HG03064 (cell line): ENCODE results near the gene TDRD3.
"Not testable (repeated sequence)": the region's sequence is repeated elsewhere in the genome, so short reads cannot be mapped to it uniquely, and the experiment has no call there.

Experiments
- ATAC-seq: cut with Tn5 transposase; IDR thresholded peaks from one replicate; pipeline ENCODE4 v1.9.1; 2021; ENCODE audit warnings: low read depth; ENCODE audit not compliant: unreplicated experiment

Gene TDRD3

GRCh38 chr13:60398379-60398891 lies 1.4 kb downstream of the TDRD3 start:
- no peak for ATAC-seq

GRCh38 chr13:60398907-60399589 lies 2.0 kb downstream of the TDRD3 start:
- no peak for ATAC-seq

DNA sequence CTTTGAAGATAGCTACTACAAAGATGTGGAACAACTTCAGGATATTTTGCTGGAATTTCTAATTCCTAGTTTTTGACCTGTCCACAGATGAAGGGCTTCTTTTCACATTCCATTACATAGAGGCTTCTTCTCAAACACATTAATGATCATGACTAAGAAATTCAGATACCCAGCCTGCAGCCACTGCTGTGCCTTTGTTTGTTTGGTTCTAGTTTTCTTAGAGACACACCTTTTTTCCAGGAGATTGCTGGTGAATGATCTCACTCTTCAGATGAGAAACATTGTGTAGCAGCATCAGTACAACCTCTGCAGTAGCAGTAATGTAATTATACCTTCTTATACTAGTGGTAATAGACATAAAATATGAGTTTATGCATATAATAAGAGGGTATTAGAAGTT lies 5.0 kb downstream of the TDRD3 start:
- no peak for ATAC-seq

- no peak for ATAC-seq
Observed at GRCh38 chr13:60407095-60407494, 10.1 kb downstream of the TDRD3 start.

DNA sequence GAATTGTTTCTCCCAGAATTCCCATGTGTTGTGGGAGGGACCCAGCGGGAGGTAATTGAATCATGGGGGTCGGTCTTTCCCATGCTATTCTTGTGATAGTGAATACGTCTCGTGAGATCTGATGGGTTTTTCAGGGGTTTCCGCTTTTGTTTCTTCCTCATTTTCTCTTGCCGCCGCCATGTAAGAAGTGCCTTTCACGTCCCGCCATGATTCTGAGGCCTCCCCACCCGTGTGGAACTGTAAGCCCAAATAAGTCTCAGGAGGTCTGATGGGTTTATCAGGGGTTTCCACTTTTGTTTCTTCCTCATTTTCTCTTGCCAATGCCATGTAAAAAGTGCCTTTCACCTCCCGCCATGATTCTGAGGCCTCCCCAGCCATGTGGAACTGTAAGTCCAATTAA lies 10.8 kb downstream of the TDRD3 start:
- not testable (repeated sequence) for ATAC-seq

DNA sequence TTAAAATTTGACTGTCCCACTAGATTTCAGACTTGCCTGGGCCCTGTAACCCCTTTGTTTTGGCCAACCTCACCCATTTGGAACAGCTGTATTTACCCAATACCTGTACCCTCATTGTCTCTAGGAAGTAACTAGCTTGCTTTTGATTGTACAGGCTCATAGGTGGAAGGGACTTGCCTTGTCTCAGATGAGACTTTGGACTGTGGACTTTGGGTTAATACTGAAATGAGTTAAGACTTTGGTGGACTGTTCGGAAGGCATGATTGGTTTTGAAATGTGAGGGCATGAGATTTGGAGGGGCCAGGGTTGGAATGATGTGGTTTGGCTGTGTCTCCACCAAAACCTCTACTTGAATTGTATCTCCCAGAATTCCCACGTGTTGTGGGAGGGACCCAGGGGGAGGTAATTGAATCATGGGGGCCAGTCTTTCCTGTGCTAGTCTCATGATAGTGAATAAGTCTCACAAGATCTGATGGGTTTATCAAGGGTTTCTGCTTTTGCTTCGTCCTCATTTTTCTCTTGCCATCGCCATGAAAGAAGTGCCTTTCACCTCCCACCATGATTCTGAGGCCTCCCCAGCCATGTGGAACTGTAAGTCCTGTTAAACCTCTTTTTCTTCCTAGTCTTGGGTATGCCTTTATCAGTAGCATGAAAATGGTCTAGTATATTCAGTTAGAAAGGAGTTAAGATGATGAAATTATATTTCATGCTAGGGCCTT lies 12.7 kb downstream of the TDRD3 start:
- not testable (repeated sequence) for ATAC-seq

DNA sequence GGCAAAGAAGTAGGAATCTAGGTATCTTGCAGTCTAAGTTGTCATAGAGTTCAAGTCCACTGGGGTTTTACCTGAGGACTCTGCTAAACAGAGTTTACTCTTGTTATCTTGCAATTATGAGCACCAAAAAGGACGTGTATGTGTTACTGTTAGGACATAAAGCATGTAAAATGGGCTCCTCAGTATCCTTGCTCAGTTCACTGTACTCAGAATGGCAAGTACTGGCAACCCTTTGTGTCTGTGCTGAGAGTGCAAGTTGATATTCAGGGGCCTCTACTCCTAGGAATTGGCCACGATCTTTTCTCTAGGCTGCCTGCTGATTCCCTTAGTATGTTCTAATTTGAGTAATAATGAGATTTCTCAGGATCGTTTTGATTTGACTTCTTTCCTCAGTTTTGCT lies 13.3 kb downstream of the TDRD3 start:
- ATAC-seq, result no peak

DNA sequence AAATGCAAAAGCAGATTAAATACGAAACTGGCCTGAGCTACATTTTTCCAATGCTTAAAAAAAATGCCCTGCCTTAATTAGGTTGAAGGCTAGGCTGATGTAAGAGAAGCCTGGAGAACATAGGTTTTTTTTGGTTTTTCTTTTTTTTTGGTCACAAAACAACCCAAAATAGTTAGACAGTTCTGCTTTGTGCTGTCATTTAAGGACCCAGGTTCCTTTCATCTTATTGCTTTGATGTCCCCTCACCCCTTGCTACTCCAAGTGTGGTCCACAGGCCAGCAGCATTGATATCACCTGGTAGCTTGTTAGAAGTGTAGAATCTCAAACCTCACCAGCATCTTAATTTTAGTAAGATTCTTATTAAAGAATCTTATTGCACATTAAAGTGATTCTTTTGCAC lies 14.4 kb downstream of the TDRD3 start:
- ATAC-seq, result no peak

DNA sequence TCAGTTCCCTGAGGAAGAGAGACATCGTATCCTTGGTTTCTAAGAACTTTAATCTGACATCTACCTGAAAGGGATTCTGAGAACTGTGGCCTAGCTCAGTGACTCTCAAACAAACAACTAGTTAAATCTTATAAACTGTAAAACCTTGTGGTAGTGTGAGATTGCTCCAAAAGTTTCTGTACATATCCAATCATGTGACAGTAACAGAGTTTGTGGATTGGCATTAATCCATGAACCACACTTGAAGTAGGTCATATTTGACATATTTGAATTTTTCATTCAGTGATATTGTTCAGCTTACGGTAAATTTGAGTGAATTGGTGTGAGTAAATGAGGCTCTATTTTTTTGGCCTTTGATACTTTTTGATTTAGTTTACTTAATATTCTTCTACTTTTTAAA lies 15.0 kb downstream of the TDRD3 start:
- ATAC-seq, result no peak

- no peak for ATAC-seq
Observed at GRCh38 chr13:60412909-60413616, 16.0 kb downstream of the TDRD3 start.

GRCh38 chr13:60414177-60414576 lies 17.2 kb downstream of the TDRD3 start:
- no peak for ATAC-seq

DNA sequence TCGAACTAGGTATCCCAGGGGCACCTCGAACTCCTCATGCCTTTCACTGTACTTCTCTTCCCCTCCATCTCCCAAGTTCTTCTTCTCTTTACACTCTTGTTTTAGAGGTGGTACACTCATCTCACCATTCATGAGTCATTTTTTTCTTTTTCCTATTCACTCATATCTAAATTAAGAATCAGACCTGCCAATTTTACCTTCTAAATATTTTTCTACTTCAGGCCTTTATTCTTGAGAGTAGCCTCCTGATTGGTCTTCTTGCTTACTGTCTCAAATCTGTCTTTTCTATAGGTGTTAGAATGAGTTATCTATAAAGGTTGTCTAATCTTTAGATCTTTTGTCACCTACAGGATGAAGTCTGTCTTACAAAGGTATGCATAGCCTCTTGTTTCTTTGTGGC lies 20.7 kb downstream of the TDRD3 start:
- no peak for ATAC-seq

DNA sequence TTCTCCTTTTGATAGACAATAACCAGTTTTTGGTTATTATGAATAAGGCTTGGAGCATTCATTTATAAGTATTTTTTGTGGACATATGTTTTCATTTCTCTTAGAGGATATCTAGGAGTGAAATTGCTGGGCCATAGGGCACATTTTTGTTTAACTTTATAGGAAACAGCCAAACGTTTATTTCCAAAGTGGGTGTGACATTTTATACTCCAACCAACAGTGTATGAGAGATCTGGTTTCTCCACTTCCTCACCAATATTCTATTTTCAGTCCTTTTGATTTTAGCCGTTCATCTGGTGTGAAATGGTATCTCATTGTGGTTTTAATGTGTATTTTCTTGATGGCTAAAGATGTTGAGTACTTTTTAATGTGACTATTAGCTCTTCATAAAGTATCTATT lies 21.9 kb downstream of the TDRD3 start:
- ATAC-seq, result no peak

- no peak for ATAC-seq
Observed at GRCh38 chr13:60425332-60425731, 28.3 kb downstream of the TDRD3 start.

- no peak for ATAC-seq
Observed at GRCh38 chr13:60426075-60426474, 29.1 kb downstream of the TDRD3 start.

DNA sequence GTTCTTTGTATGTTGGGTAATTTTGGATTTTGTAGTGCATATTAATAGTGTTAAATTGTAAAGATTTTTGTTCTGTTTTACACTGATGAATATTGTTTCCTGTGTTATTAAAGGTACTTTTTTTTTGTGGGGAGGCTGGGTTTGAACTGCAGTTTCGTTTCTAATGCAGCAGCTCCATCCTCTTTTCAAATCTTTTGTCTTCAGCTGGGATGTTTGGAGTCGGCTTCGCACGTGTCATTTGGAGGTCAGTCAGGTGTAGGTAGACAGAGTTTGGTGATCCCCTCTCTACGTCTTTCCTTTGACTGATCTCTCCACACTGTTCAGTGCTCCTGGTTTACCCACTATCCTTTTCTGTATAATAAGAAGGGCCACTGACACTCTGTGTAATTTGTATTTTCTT lies 30.3 kb downstream of the TDRD3 start:
- ATAC-seq, result no peak

- peak; percentile 65 for ATAC-seq
Observed at GRCh38 chr13:60431108-60431700, 34.2 kb downstream of the TDRD3 start.

- ATAC-seq, result no peak
Observed at GRCh38 chr13:60433505-60433904, 36.5 kb downstream of the TDRD3 start.

DNA sequence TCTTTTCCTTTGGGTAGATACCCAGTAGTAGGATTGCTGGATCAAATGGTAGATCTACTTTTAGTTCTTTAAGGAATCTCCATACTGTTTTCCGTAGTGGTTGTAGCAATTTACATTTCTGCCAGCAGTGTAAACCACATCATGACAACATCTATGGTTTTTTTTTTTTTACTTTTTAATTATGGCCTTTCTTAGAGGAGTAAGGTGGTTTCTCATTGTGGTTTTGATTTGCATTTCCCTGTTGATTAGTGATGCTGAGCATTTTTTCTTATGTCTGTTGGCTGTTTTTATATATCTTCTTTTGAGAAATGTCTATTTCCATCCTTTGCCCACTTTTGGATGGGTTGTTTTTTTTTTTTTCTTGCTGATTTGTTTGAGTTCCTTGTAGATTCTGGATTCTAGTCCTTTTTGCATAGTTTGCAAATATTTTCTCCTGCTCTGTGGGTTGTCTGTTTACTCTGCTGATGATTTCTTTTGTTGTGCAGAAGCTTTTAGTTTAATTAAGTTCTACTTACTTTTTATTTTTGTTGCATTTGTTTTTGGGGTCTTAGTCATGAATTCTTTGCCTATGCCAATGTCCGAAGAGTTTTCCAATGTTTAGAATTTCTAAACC lies 38.8 kb downstream of the TDRD3 start:
- no peak for ATAC-seq

- ATAC-seq, result no peak
Observed at GRCh38 chr13:60439201-60439600, 42.2 kb downstream of the TDRD3 start.

DNA sequence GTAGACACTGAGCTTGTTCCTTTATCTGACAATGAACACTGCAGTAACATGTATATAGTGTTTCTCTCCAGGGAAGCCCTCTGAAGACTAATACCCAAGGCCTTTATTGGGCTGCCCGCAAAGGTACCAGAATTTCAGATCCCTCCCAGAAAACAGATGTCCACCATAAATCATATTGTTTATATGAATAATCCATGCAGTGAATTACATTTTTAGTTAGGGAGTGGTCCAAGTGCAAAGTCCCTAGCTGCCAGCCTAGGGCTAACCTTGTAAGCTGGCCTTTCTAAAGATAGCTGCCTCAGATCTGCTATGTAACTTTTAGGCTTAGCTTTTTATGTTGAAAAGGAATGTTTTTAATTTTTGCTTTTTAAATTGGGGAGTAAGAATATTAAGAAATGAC lies 44.7 kb downstream of the TDRD3 start:
- no peak for ATAC-seq
